ENCODE measurements around the gene SPC25. TPM values are rescaled to one million over a fixed set of nuclear protein-coding genes. Genes with fewer than 3 reads are reported as not detected.

Gene SPC25
- total RNA-seq, 1 donor from 2014 or later = 5.6 TPM

GRCh38 chr2:168916331-168916675, 26.1 kb upstream of the SPC25 start:
- Mint-ChIP-seq H3K27me3 (ENCODE audit: unreplicated experiment) (peaks cover 58% of the 10 kb centered on the region), H3K4me1 (ENCODE audit: unreplicated experiment) (peaks cover 8% of the 10 kb centered on the region), H3K27ac (ENCODE audit: unreplicated experiment) (no peak overlapping the region), H3K36me3 (ENCODE audit: unreplicated experiment) (no peaks in the 10 kb centered on the region), H3K4me3 (ENCODE audit: unreplicated experiment) (no peak overlapping the region), H3K9me3 (ENCODE audit: unreplicated experiment) (no peaks in the 10 kb centered on the region)
- no peak for TF ChIP-seq CTCF (IDR thresholded peaks at IDR 0.05)
- no peak for DNase-seq (ENCODE audit: extremely low spot score, unreplicated experiment)

- Mint-ChIP-seq H3K36me3 (ENCODE audit: unreplicated experiment) (no peaks in the 10 kb centered on the region), H3K27me3 (ENCODE audit: unreplicated experiment) (peaks cover 58% of the 10 kb centered on the region), H3K9me3 (ENCODE audit: unreplicated experiment) (no peaks in the 10 kb centered on the region), H3K4me3 (ENCODE audit: unreplicated experiment) (no peak overlapping the region), H3K27ac (ENCODE audit: unreplicated experiment) (no peak overlapping the region), H3K4me1 (ENCODE audit: unreplicated experiment) (peaks cover 9% of the 10 kb centered on the region)
- DNase-seq (ENCODE audit: extremely low spot score, unreplicated experiment) = no peak
- no peak for TF ChIP-seq CTCF (IDR thresholded peaks at IDR 0.05)
Observed at GRCh38 chr2:168915441-168916330, 25.5 kb upstream of the SPC25 start.

DNA sequence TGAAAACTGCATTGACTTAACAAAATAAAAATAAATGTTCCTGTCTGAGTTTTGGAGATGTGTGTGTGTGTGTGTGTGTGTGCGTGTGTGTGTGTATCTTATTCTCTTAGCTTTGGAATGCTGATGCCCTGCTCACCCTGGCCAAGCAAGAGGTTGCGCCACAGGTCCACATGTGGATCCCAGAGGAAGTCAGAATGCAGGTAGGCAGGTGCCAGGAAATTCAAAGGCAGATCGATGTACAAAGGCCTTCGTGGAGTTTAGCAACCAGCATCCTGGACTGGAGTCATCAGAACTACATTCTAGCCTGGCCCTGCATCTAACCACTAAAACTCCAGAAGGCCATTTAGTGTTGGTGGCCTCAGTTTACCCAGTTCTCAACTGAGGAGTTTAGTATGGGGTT, 23.3 kb upstream of the SPC25 start:
- Mint-ChIP-seq H3K9me3 (ENCODE audit: unreplicated experiment) (no peaks in the 10 kb centered on the region), H3K4me1 (ENCODE audit: unreplicated experiment) (peaks cover 18% of the 10 kb centered on the region), H3K4me3 (ENCODE audit: unreplicated experiment) (no peak overlapping the region), H3K36me3 (ENCODE audit: unreplicated experiment) (no peaks in the 10 kb centered on the region), H3K27me3 (ENCODE audit: unreplicated experiment) (peaks cover 48% of the 10 kb centered on the region), H3K27ac (ENCODE audit: unreplicated experiment) (no peak overlapping the region)
- DNase-seq (ENCODE audit: extremely low spot score, unreplicated experiment) = no peak
- no peak for TF ChIP-seq CTCF (IDR thresholded peaks at IDR 0.05)

- H3K4me1 Mint-ChIP-seq (ENCODE audit: unreplicated experiment) = peaks cover 18% of the 10 kb centered on the region
- H3K36me3 Mint-ChIP-seq (ENCODE audit: unreplicated experiment) = no peaks in the 10 kb centered on the region
- peak overlapping the region; percentile 67 for H3K4me3 Mint-ChIP-seq (ENCODE audit: unreplicated experiment)
- DNase-seq (ENCODE audit: extremely low spot score, unreplicated experiment) = no peak
- no peak overlapping the region for H3K27ac Mint-ChIP-seq (ENCODE audit: unreplicated experiment)
- H3K27me3 Mint-ChIP-seq (ENCODE audit: unreplicated experiment) = peaks cover 44% of the 10 kb centered on the region
- no peaks in the 10 kb centered on the region for H3K9me3 Mint-ChIP-seq (ENCODE audit: unreplicated experiment)
- TF ChIP-seq CTCF (IDR thresholded peaks at IDR 0.05) = no peak
Observed at GRCh38 chr2:168912901-168913369, 22.7 kb upstream of the SPC25 start.

DNA sequence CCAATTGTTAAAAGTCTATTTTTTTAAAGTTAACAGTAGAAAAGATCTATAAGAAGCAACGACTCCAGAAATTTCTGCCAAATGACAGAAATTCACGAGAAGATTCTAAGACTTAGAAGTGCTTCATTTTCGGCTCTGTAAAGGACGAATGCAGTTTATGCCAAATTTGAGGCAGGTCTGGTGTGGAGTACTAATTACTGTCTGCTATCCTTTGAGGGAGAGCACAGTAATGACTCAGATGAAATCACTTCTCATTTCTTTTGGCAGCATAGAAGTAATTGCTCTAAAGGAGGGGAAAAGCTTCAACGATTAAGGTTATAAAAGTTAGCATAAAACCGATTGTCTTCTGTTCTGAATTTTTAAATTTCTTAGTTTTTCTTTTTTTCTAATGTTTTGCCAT, 22.2 kb upstream of the SPC25 start:
- H3K4me3 Mint-ChIP-seq (ENCODE audit: unreplicated experiment) = peak overlapping the region; percentile 67
- H3K9me3 Mint-ChIP-seq (ENCODE audit: unreplicated experiment) = no peaks in the 10 kb centered on the region

More for the DNA sequence above, 22.2 kb upstream of the SPC25 start:
- Mint-ChIP-seq H3K4me1 (ENCODE audit: unreplicated experiment) (peaks cover 18% of the 10 kb centered on the region), H3K27me3 (ENCODE audit: unreplicated experiment) (peaks cover 41% of the 10 kb centered on the region), H3K36me3 (ENCODE audit: unreplicated experiment) (no peaks in the 10 kb centered on the region), H3K27ac (ENCODE audit: unreplicated experiment) (no peak overlapping the region)
- TF ChIP-seq CTCF (IDR thresholded peaks at IDR 0.05) = no peak
- no peak for DNase-seq (ENCODE audit: extremely low spot score, unreplicated experiment)

Measured in osteocyte (in vitro differentiated cells).